Activated CD4-positive, alpha-beta T cell treated with anti-CD3 and anti-CD28 coated beads for 36 hours (primary cell): Measurements from ENCODE around the gene EIF2S2. TPM values are rescaled to one million over a fixed set of nuclear protein-coding genes. Genes with fewer than 3 reads are reported as not detected.
"Not testable (repeated sequence)": the region's sequence is repeated elsewhere in the genome, so short reads cannot be mapped to it uniquely, and the experiment has no call there.

Experiments
- ATAC-seq: fragments of 200-7000 bp; cut with Tn5 transposase; one replicate; pipeline ENCODE4 v1.10.0; 2021; ENCODE audit warnings: mild to moderate bottlenecking, moderate library complexity
- CTCF ChIA-PET: fragments of 350-600 bp; sonication (Branson Sonifier 250); formaldehyde crosslinking; loops from one replicate; lab custom pipeline; 2021; ENCODE audit warnings: antibody characterized with exemption; lab: Charles Lee
- POLR2A ChIA-PET: fragments of 350-600 bp; sonication (Branson Sonifier 250); formaldehyde crosslinking; loops from one replicate; lab custom pipeline; 2021; ENCODE audit warnings: antibody characterized with exemption, inconsistent platforms; lab: Charles Lee
- DNase-seq: peaks from one replicate; pipeline ENCODE4 v3.0.0-alpha.2; 2020
- H3K27ac Mint-ChIP-seq: one replicate; pipeline ENCODE4 v1.8.0; 2021; ENCODE audit warnings: mixed read lengths
- H3K27me3 Mint-ChIP-seq: one replicate; pipeline ENCODE4 v1.8.0; 2021; ENCODE audit warnings: mixed read lengths
- H3K36me3 Mint-ChIP-seq: one replicate; pipeline ENCODE4 v1.8.0; 2021; ENCODE audit warnings: low read depth, mixed read lengths
- H3K4me1 Mint-ChIP-seq: one replicate; pipeline ENCODE4 v1.8.0; 2021; ENCODE audit warnings: mixed read lengths
- H3K4me3 Mint-ChIP-seq: one replicate; pipeline ENCODE4 v1.8.0; 2021; ENCODE audit warnings: mild to moderate bottlenecking, moderate library complexity, mixed read lengths
- H3K9me3 Mint-ChIP-seq: one replicate; pipeline ENCODE4 v1.8.0; 2021; ENCODE audit warnings: low read depth, mixed read lengths
- intact Hi-C, 2 experiments: fragments of 100-400 bp; cut with DNase I in 1 of 2; cut with micrococcal nuclease in 1 of 2; formaldehyde crosslinking; loops; one replicate each; pipeline versions ENCODE4 v1.14.2 to v1.15.1; 2022 to 2024; cut with DNase I, micrococcal nuclease
- total RNA-seq, 2 experiments: library from RNA; stranded (reverse); gene quantifications; one replicate each; pipeline ENCODE4 v1.2.3, GENCODE V29; 2021

EIF2S2 gene, protein sequence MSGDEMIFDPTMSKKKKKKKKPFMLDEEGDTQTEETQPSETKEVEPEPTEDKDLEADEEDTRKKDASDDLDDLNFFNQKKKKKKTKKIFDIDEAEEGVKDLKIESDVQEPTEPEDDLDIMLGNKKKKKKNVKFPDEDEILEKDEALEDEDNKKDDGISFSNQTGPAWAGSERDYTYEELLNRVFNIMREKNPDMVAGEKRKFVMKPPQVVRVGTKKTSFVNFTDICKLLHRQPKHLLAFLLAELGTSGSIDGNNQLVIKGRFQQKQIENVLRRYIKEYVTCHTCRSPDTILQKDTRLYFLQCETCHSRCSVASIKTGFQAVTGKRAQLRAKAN
- 100 to 1,000 TPM; 179 to 187 TPM for total RNA-seq

DNA sequence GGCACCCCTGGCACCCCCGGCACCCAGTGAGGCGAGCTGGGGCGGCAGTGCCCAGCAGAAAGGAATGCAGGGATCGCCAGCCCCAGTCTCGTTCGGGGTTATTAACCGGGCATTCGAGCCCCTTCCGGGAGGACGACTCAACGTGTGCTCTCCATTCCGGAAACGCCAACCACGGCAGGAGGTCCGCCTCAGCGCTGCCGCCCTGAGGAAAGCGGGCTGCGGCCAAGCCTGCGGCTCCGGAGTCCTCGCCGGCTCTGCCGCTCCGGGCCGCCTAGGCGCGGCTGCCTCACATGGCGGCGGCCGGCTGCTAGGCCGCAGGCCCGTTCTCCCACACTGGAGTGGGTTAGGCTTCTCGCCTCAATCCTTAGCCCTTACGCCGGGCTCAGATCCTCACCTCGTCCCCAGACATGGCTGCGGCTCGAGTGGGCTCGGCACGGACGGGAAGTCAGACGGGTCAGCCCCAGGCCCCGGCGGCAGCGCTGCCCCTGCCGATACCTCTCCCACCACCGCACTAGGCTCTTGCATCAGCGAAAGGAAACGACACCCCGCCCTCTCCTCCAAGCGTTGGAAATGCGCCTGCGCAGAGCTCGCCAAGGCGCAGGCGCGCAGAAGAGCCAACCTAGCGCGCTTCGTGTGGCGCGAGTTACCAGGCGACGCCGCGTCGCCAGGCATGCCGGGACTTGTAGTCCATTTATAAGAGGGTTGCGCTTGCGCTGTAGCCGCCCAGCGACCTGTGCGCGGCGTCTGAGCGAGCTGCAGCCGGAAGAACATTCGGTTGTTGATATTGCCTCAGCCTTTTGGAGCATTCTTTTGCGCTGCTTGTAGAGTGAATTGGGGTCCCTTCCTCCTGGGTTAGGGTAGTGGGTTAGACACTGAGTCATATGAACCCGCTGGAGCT is at the start of gene EIF2S2:
EIF2S2 (minus strand) TSS at position 542 of the 898 bp plus-strand sequence; CDS start at position 409, 133 bp downstream.
- Mint-ChIP-seq H3K4me1 (peaks cover 38% of the 10 kb centered on the region), H3K9me3 (no peaks in the 10 kb centered on the region), H3K27me3 (no peaks in the 10 kb centered on the region), H3K27ac (peak within 1 kb of the TSS; percentile 97), H3K36me3 (peaks cover 39% of the 10 kb centered on the region), H3K4me3 (peak within 1 kb of the TSS; percentile 86)
- CTCF ChIA-PET, result interaction anchor here (0.6 to 2.2 kb wide), 12 partner anchors 17 to 564 kb away, joined by 3 to 8 read pairs (median 4); partner anchors contain the start of gene CHMP4B
- intact Hi-C loops, result loop anchor here (1.0 to 5.0 kb wide), 13 partner anchors 119 to 1300 kb away; partner anchors contain the start of genes CHMP4B (in 2 of the 2), RALY (in 2 of the 2), AHCY (in 1 of the 2) and DYNLRB1 (in 1 of the 2)
- ATAC-seq (peak; percentile 88), DNase-seq (peak; percentile 97)
- POLR2A ChIA-PET, result interaction anchor here (0.5 to 2.2 kb wide), 9 partner anchors 10 to 301 kb away, joined by 3 to 15 read pairs (median 3); partner anchors contain the start of gene RALY

DNA sequence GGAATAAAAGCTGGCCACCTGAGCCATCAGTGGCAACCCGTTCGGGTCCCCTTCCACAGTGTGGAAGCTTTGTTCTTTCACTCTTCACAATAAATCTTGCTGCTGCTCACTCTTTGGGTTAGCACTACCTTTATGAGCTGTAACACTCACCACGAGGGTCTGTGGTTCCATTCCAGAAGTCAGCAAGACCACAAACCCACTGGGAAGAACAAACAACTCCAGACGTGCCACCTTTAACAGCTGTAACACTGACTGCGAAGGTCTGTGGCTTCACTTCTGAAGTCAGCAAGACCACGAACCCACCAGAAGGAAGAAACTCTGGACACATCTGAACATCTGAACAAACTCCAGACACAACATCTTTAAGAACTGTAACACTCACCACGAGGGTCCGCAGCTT is 45.7 kb upstream of the EIF2S2 start:
- POLR2A ChIA-PET, CTCF ChIA-PET, intact Hi-C loops, H3K27ac Mint-ChIP-seq, DNase-seq, ATAC-seq, H3K36me3 Mint-ChIP-seq, H3K4me3 Mint-ChIP-seq, H3K27me3 Mint-ChIP-seq, H3K4me1 Mint-ChIP-seq, H3K9me3 Mint-ChIP-seq: not testable (repeated sequence)

DNA sequence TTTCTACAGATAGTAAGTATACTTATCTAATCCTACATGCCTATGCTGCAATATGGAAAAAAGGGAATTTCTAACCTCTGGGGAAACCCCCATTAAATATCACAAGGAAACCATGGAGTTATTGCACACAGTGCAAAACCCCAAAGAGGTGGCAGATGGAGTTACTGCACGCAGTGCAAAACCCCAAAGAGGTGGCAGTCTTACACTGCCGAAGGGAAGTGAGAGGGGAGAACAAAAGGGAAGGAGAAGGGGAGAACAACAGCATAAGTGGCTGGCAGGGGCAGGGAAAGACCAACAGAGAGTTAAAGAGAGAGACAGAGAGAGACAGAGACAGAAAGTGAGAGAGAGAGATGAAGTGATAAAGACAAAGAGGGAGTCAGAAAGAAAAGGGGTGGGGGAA is 43.8 kb upstream of the EIF2S2 start:
- Mint-ChIP-seq H3K27ac (no peak overlapping the region), H3K36me3 (no peaks in the 10 kb centered on the region), H3K9me3 (no peaks in the 10 kb centered on the region), H3K27me3 (peaks cover 4% of the 10 kb centered on the region), H3K4me3 (no peak overlapping the region), H3K4me1 (no peaks in the 10 kb centered on the region)
- DNase-seq (no peak), ATAC-seq (no peak)
- ChIA-PET POLR2A (no interaction called here), CTCF (no interaction called here)
- intact Hi-C loops, result no loop called here

DNA sequence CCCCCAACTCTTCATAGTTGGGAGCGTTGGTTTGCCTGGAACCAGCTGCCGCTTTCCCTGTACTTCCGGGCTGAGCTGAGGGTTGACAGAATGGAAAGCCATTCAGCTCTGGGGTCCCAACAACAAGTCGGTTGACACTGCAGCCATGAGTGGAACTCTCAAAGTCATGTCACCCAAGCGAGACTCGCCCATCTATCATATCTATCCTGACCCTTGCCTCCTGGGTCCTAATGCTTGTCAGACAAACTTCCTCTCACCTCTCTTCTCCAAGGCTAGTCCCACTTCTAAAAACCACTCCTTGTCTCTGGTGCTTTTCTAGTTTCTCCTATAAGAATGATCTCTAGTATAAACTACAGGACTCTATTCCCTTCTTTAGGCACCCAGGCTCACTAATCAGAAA is 41.1 kb upstream of the EIF2S2 start:
- intact Hi-C loops, H3K27me3 Mint-ChIP-seq, ATAC-seq, POLR2A ChIA-PET, H3K4me3 Mint-ChIP-seq, H3K27ac Mint-ChIP-seq, DNase-seq, H3K9me3 Mint-ChIP-seq, CTCF ChIA-PET, H3K36me3 Mint-ChIP-seq, H3K4me1 Mint-ChIP-seq: not testable (repeated sequence)

DNA sequence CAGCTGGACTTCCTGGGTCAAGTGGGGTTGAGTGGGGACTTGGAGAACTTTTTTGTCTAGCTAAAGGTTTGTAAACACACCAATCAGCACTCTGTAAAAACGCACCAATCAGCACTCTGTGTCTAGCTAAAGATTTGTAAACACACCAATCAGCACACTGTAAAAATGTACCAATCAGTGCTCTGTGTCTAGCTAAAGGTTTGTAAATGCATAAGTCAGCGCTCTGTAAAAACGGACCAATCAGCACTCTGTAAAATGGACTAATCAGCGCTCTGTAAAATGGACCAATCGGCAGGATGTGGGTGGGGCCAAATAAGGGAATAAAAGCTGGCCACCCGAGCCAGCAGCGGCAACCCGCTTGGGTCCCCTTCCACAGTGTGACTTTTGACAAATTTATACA is 40.0 kb upstream of the EIF2S2 start:
- H3K4me1 Mint-ChIP-seq, H3K9me3 Mint-ChIP-seq, H3K27ac Mint-ChIP-seq, ATAC-seq, H3K27me3 Mint-ChIP-seq, intact Hi-C loops, DNase-seq, H3K4me3 Mint-ChIP-seq, H3K36me3 Mint-ChIP-seq, POLR2A ChIA-PET, CTCF ChIA-PET: not testable (repeated sequence)

DNA sequence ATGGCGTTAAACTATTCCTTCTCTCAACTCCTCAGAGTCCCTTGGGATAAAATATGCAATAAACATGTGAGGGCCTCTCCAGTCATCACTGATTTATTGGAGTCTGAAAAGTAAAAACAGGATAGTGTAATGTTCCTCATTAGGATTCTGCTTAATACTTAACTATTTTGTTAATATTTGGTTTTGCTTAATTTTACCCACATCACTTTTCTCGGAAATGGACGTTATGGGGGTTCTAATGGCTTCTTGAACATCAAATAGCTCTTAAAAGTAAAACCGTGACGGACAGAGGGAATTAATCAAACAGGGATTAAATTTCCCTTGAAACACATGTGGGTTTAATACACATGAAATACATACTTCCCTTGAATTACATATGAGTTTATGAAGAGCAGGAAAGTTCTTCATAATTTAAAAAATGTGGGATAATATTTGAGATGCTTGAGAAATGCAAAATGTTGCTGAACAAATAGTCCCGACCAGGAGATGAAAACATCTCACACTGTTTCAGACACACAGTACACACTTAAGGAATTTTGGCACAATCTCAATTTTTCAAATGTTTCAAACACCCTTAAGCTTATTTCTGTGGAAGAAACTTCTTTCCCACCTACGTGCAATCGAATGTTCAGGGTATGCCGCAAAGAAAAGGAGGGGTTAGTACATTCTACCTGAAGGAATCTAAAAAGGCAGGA is 38.4 kb upstream of the EIF2S2 start:
- no peaks in the 10 kb centered on the region for H3K4me1 Mint-ChIP-seq
- no peaks in the 10 kb centered on the region for H3K36me3 Mint-ChIP-seq
- peaks cover 3% of the 10 kb centered on the region for H3K27me3 Mint-ChIP-seq
- DNase-seq (no peak), ATAC-seq (no peak)
- intact Hi-C loops, result no loop called here
- H3K9me3 Mint-ChIP-seq, result no peaks in the 10 kb centered on the region
- no peak overlapping the region for H3K4me3 Mint-ChIP-seq
- ChIA-PET CTCF (interaction anchor here (0.6 to 1.1 kb wide), 2 partner anchors 32 to 98 kb away, joined by 3 to 4 read pairs; no protein-coding TSS in a partner anchor), POLR2A (interaction anchor here (0.5 kb wide), 1 partner anchor 31 kb away, joined by 8 read pairs; no protein-coding TSS in a partner anchor)
- H3K27ac Mint-ChIP-seq, result no peak overlapping the region

DNA sequence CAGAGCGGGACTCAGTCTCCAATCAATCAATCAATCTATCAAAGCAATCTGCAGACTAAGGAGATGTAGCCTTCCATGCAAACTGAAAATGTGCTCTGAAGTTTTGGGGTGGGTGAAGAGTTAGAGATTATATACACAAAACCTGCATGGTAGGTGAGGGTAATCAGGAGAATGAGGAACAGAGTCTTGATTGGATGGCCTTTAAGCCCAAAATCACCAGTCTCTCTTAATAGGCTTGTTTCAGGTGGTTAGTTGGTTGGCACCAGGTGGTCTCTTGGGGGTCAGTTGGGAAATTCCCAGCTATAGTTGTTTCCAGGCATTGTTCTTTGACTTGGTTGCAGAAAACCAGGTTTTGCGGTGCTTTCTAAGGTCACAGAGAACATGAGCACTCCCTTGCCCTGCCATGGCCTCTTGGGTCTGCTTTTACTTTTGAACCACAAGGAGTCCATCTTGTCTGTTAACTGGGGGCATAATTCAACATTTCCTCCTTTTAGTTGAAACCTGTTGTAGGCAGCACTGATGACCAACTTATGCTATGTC is 33.3 kb upstream of the EIF2S2 start:
- DNase-seq (no peak), ATAC-seq (no peak)
- peaks cover 5% of the 10 kb centered on the region for H3K27me3 Mint-ChIP-seq
- ChIA-PET CTCF (no interaction called here), POLR2A (no interaction called here)
- H3K4me1 Mint-ChIP-seq, result no peaks in the 10 kb centered on the region
- intact Hi-C loops, result no loop called here
- H3K36me3 Mint-ChIP-seq, result no peaks in the 10 kb centered on the region
- no peak overlapping the region for H3K27ac Mint-ChIP-seq
- H3K4me3 Mint-ChIP-seq, result no peak overlapping the region
- H3K9me3 Mint-ChIP-seq, result no peaks in the 10 kb centered on the region

DNA sequence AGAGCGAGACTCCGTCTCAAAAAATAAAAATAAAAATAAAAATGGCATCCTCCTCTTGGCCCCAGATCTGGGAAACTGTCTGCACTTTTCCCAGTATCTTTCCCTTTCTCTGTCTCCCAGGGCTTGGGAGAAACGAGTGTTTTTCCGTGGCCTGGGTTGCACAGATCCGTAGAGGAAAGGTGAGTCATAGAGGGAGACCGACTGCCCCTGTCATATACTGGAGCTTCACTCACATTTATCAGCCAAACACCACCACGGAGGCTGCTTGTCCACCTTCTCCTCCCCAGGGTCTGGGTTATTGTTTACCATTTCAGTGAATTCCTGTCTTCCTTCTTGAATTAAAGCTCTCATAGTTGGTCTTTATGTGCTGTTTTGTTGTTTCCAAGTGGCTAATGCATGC is 31.9 kb upstream of the EIF2S2 start:
- Mint-ChIP-seq H3K4me3 (no peak overlapping the region), H3K36me3 (no peaks in the 10 kb centered on the region), H3K27ac (no peak overlapping the region), H3K9me3 (no peaks in the 10 kb centered on the region), H3K4me1 (no peaks in the 10 kb centered on the region), H3K27me3 (peaks cover 5% of the 10 kb centered on the region)
- ATAC-seq (no peak), DNase-seq (no peak)
- CTCF ChIA-PET, result no interaction called here
- intact Hi-C loops, result no loop called here
- POLR2A ChIA-PET, result no interaction called here

DNA sequence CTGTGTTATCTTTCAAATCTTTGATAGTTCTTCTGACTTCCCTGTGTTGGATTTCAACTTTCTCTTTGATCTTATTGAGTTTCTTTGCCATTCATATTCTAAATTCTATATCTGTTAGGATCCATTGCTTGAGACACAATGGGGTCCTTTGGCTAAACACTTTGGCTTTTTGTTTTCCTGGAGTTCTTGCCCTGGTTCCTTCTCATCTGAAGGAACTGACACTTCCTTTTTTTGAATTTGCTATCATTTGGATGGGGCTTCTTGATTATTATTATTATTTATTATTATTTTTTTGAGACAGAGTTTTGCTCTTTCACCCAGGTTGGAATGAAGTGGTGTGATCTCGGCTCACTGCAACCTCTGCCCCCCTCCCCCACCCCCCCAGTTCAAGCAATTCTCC is 30.1 kb upstream of the EIF2S2 start:
- Mint-ChIP-seq H3K27ac (no peak overlapping the region), H3K27me3 (peaks cover 5% of the 10 kb centered on the region), H3K36me3 (no peaks in the 10 kb centered on the region), H3K9me3 (no peaks in the 10 kb centered on the region), H3K4me1 (no peaks in the 10 kb centered on the region), H3K4me3 (no peak overlapping the region)
- DNase-seq (no peak), ATAC-seq (no peak)
- ChIA-PET POLR2A (no interaction called here), CTCF (no interaction called here)
- intact Hi-C loops, result no loop called here

DNA sequence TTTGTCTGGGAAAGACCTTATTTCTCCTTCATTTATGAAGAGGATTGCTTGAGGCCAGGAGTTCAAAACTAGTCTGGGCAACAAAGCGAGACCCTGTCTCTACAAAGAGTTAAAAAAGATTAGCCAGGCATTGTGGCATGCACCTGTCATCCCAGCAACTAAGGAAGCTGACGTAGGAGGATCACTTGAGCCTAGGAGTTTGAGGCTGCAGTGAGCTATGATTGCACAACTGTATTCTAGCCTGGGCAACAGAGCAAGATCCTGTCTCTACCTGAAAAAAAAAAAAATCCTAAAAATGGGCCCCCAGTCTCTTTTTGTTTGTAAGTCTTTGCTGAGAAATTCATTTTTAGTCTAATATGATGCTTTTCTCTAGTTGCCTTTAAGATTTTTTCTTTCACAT is 29.2 kb upstream of the EIF2S2 start:
- CTCF ChIA-PET, result no interaction called here

More for the DNA sequence above, 29.2 kb upstream of the EIF2S2 start:
- H3K4me3 Mint-ChIP-seq, result no peak overlapping the region
- H3K27me3 Mint-ChIP-seq, result peaks cover 5% of the 10 kb centered on the region
- no peak overlapping the region for H3K27ac Mint-ChIP-seq
- no peak for ATAC-seq
- DNase-seq, result no peak
- intact Hi-C loops, result no loop called here
- POLR2A ChIA-PET, result no interaction called here
- H3K36me3 Mint-ChIP-seq, result no peaks in the 10 kb centered on the region
- H3K4me1 Mint-ChIP-seq, result no peaks in the 10 kb centered on the region
- no peaks in the 10 kb centered on the region for H3K9me3 Mint-ChIP-seq
